AG08395 (cell line): Measurements from ENCODE around the gene TOMT.

Experiments used
- DNase-seq: peaks from one replicate; pipeline ENCODE4 v3.0.0; 2012; ENCODE audit warnings: mixed read lengths, low spot score

Gene TOMT

DNA sequence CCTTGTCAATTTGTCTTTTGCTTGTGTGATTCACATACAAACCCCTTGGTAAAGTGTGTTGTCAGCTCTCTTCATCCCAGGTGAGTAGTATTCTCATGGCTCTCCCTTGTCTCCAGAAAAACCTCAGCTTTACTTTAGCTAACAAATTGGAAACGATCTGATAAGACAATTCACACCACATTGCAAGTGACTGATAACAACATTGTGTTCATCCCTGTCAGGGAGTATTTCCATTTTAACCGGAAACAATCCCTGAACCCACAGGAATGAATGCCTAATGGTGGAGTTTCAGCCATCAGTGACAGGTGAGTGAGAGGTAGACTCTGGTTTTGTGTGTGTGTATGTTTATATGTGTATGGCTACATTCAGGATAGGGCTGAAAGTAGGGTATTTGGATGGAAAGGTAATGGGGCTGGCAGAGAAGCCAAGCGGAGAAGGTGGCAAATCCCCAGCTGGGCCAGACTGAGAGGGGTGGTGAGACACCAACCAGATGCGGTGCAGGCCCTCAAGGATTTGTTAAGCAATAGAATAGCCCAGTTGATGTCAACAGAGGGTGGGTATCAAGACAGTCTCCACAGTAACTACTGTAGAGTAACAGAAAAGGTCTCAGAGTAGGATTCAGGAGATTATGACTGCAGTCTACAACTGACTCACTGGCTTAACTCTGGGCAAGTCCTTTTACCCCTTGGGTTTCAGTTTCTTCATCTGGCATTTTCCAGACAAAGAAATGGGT lies 17.5 kb upstream of the TOMT start:
- no peak for DNase-seq

DNA sequence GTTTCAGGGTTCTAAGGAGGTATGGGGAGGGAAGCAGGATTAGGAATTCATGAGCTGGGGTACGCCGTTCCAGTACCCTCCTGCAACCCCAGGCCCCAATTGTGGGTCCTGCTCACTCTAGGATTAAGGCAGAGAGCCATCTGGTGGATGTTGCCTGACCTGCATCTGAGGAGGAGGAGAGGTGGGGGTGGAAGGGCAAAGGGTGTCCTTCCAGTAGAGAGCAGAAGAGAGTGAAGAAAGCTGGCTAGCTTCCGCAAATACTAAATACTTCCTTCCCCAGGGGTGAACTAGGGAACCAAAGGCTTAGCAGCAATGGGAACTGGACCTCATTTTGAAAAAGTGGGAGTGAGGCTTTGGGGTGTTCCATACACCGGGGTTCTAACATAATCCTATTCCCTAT lies 14.4 kb upstream of the TOMT start:
- DNase-seq: peak; percentile 86

DNA sequence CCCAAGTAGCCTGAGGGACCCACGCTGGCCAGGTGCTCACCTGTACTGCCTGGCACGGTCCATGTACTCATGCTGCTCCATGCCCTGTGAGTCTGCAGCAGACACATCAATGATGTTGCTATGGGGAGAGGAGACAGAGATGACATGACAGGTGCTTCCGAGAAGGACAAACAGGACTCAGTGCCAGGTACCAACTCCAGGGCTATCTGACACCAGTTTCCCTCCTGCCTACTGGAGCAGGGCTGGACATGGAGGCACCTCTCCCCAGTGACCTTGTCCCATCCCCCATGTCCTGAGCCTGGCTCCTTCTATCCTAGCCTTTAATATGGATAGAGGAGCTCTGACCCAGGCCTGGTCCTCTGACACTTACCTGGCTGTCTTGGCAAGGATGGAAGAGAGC lies 7.0 kb upstream of the TOMT start:
- no peak for DNase-seq

DNA sequence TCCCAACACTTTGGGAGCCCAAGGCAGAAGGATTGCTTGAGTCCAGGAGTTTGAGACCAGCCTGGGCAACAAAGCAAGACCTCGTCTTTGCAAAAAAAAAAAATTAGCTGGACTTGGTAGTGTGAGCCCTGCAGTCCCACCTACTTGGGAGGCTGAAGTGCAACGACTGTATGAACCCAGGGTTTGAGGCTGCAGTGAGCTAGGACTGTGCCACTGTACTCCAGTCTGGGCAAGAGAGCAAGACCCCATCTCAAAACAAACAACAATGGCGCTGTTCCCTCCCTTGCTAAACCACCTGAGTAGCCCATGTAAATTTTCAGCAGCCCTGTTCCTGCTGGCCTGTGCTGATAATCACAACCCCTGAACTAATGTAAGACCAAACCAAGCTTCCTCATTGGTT lies 5.7 kb upstream of the TOMT start:
- DNase-seq: no peak

DNA sequence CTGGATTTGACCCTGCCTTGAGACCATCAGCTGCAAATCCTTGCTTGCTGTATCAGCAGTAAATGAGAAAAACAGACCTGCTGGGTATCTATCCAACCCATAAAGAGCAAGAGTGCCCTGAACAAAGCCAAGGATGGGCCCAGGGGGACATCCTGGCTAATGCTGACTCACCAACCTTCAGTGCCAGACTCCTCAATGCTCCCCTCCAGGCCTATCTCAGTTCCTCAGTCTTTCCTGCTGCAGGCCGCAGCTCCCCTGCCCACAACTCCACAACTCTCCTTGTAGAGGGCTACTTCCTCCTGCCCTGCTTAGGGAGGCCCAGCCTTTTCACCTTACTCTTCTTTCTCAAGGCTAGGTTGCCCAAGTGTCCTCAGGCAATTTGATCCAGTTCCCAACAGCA lies 5.3 kb upstream of the TOMT start:
- no peak for DNase-seq

DNA sequence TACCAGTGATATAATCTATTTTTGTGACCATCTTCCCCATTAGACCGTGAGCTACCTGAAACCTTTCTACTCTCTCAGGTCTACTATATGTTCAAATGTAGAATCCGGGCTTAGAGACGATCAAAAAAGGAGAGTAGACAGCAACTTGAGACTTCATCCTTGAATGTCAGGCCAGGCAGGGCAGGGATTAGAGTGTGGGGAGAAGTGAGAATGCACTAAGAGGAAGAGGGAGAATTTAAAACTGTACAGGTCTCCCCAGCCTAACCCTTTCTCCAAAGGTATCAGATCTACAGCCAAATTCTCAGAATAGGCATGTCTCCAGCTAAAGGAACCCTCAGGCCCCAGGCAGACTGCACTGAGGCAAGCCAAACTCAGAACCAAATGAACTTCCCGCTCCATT lies 3.6 kb upstream of the TOMT start:
- no peak for DNase-seq

DNA sequence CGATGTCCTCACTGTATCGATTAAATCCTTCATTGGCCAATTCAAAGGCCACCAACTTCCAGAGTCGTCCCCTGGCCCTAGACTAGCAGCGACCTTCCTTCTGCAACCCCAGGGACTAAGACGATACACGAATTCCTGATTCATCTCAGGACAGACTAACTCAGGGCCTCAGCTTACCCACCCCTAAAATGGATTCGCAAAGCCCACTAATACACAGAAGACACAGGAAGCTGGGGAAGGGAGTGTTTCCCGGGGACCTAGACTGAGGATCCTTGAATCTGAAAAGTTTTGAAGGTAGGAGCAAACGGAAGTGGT lies 3.1 kb upstream of the TOMT start:
- DNase-seq: no peak

DNA sequence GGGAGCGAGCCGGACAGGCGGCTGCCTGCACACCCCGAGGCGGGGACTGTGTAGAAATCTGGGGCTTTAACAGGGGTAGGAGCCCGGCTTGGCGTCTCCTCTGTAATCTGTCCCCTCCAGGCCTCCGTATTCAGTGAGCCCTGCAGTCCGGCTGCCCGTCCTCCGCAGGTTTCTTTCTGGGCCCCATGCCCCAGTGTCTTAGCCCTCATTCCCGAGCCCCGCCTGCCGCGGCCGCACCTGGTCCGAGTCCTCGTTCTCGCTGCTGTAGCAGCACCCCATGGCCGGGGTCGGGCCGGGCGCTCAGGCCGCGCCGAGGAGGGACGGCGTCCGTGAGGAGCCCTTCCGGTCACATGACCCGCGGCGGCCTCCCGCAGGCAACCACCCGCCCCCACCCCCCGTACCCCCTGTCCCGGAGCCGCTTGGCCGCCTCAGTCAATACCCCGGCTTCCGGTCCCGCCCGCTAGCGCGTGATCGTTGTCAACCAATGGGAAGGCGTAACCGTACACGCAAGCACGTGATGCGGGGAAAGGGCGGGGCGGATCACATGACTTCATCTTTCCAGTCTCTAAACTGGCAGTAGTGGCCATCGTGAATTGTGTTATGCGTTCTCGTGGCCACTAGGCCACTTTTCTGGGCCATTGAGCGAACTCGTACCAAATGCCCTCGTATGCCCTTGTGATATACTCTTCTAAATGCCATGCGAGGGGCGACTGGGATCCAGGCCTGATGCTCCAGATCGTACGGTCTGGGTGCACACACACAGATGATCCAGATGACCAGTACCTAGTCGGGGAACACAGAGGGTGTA lies 2.6 kb upstream of the TOMT start, which contains the start of gene LAMTOR1:
Gene LAMTOR1 (minus strand): TSS at position 352 of the 808 bp plus-strand sequence. CDS start 73 bp downstream, at position 279.
- DNase-seq: peak; percentile 97

DNA sequence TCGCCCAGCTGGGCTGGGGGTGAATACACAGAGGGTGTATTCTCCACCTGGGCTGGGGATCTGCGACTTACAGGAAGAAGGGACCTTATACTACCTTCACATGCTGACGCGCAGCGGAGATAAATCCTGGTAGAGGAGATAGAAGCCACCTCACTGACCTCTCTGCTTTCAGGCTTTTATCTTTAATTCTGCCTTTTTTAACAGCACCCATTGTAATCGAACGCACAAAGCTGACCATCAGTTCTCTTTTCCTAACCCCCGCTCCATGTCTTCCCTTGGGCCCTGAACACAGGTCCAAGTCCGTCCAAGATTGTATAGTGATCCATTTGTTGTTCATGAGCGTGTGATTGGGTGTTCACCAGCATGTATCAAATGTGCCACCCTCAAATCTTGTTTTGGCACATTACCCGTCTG lies 2.0 kb upstream of the TOMT start:
- DNase-seq: no peak

DNA sequence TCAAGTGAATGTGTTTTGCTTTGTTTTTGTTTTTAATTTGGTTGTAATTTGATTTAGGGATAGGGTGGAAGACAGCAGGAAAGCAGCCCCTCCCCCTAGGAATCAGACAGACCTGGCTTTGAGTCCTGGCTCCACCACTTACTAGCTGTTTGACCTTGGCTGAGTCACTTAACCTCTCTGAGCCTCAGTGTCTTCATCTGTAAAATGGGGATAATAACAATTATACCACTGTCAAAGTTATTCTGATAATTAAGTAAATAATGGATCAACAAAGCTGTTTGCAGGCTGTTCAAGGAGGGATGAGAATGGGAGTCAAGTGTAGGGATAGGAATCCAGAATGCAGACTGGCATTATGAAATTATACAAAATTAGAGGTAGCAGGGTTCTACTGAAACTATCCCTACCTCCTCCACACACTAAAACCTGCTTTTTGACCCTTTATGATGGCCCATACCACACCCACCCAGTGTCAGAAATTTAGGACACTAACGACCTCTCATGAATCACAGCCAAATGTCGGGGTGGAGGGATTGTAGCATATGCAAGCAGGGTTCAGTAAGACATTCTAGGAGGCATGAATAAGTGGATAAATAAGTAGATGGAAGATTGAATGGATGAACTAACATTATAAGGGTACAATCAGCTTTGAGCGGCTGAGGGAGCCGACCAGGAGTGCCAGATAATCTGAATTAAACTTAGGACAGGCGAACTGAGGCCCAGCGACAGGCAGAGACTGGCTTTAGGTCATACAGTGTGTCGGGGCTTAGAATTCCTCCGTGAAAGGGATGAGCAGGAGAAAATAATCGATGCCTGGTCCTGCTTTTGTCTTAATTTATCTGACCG lies 5.8 kb downstream of the TOMT start:
- no peak for DNase-seq

DNA sequence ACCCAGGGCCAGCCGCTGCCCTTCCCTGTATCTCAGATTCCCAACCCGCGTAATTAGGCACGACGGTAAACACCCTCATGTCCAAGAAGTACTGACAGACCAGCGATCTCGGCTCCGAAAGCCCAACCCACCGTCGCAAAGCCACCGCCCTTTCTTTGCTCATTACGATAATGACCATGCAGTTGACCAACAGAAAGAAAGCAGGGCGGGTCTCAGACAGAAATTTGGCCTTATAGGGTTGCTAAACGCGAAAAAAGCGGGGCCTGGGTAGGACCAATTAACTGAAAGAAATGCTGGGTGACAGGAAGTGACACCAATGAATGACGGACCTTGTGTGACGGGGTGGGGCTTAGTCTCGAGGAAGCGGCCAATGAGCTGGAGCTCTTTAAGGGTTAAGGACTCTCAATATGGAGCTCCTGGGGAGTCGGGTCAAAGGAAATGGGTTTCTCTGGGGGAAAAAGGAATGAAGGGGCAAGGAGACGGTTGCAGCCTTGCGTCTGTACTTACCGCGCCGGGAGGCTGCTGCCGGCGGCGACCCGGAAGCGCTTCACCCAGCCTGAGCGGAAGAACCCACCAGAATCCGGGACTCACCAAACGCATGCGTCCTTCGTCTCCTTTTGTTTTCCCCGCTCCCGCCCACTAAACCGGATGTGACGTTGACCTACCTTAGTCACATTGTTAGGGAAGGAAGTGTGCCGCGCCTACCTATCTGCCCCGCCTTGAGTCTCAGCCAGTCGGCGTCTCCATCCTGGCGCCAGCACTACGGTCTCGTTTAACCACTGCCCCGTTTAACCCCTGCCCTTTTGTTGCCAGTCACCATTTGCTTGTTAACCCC lies 6.6 kb downstream of the TOMT start, which contains the start of gene ANAPC15:
Gene ANAPC15 (minus strand): TSS at position 553 of the 835 bp plus-strand sequence. CDS start 1,419 bp downstream, outside the sequence.
- peak; percentile 95 for DNase-seq

DNA sequence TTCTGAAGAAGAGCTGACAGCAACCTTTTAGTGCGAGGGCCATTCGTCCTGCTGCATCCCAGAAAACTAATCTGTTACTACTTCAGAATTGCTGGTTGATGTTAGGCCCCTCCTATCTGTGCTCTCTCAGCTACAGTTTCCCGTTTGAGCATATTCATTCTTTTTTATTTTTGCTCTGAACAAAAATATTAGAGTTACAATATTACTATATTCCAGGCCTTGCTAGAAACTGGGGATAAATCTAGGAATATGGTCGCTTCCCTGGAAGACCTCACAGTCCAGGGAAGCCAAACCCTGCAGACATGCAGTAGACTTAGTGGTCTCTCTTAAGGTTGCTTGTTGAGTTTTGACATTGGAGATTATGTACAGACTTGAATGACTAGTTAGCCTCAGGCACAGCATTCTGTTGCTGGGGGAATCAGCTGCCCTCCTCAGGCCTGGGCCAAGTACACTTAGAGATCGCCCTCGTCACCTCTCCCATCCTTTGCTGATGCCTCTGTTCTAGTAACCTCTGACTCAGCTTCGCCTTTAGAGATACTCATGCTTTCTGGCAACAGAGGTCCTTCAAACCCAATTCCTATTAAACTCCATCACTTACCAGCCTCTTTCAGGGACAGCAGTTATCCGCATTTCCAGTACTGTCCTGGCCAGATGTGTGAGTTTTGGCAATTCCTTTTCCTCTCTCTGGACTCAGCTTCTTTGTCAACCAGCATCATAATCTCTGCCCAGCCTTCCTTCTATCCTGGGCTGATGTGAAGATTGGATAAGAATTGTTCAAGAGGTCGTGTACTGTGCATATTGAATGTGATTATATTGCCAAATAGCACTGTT lies 7.5 kb downstream of the TOMT start:
- DNase-seq: peak; percentile 57

DNA sequence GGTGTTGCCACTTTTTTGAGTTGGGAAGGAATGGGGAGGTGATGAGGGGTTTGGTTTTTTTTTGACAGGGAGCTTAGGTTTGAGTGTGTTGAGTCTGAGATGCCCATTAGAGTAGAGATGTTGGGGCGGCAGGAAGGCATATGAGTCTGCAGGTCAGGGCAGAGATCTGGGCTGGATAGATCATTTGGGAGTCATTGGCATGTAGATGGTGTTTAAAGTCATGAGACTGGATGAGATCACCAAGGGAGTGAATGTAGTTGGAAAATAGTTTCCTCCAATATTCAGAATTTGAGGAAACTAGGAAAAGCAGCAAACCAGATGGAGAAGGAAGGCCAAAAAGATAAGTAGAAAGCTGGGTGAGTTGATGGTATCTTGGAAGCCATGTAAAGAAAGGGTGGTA lies 8.8 kb downstream of the TOMT start:
- no peak for DNase-seq

DNA sequence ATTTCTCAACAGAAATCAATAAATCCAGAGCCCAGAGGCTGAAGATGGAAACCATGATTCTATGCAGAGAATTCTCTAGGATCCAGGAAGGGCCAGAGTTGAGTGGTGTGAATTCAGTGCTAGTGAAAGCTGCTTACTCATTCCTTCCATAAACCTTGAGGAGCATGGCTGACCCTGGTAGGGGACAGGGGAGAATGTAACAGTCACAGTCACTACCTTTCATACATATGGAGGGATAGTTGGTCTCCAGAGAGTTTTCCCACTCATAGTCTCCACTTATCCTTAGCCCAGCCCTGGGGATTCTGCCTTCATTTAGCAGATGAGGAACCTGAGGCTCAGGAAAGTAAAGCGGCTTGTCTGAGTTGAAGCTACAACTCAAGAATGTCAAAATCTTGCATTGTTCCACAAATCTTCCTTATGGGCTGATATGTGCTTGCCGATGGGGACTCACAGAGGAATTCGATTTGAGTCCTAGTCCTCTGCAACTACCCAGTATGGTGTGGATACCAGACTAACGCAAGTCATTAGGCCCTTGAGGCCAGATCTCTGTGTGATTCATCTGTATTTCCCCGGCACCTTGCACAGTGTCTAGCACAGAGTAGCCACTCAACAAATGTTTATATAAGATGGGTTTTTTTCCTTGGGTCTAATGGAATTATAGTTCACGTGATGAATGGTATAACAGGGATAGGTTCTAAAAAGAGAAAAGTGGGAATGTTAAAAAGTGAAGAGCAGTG lies 10.5 kb downstream of the TOMT start:
- DNase-seq: no peak

DNA sequence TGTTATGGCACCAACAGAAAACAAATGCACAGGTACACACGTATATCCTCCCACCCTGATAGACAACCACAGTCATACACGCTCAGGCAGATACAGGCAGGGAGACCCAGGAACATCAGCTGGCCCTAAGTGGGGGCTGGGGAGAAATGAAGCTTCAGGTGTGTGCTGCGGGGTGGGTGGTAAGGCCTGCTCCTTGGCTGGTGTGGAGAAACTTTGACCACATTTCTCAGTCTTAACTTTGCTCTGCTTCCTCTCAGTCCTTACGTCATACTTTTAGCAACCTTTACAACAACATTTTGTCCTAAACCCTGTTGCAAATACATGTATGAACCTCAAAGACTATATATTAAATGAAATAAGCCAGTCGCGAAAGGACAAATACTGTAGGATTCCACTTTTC lies 13.5 kb downstream of the TOMT start:
- DNase-seq: no peak

DNA sequence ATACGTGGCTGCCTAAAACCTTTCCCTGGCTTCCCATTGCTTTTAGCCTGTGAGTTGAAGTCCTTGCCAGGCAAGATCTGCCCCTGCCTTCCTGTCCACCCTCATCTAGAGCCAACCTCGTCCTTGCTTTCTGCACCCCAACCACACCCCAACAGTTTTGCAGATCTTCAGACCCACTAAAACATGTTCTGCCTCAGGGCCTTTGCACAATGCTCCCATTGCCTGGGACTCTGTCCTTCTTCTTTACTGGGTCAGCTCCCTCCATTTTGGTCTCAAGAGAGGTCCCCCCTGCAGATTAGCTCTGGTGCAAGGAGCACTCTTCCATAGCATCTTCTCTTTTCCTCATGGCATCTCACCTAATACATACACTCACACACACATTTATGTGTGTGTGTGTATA lies 15.2 kb downstream of the TOMT start:
- DNase-seq: no peak

DNA sequence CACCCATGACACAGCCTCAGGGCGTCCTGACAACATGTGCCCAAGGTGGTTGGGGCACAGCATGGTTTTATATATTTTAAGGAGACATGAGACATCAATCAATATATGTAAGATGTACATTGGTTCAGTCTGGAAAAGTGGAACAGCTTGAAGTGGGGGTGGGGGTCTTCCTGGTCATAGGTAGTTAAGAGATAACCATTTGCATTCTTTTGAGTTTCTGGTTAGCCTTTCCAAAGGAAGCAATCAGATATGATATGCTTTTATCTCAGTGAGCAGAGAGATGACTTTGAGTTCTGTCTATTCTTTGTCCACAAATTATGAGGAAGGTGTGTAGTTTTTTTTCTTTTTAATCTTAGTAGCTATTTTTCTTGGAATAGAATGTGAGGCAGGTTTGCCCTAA lies 16.9 kb downstream of the TOMT start:
- DNase-seq: no peak

DNA sequence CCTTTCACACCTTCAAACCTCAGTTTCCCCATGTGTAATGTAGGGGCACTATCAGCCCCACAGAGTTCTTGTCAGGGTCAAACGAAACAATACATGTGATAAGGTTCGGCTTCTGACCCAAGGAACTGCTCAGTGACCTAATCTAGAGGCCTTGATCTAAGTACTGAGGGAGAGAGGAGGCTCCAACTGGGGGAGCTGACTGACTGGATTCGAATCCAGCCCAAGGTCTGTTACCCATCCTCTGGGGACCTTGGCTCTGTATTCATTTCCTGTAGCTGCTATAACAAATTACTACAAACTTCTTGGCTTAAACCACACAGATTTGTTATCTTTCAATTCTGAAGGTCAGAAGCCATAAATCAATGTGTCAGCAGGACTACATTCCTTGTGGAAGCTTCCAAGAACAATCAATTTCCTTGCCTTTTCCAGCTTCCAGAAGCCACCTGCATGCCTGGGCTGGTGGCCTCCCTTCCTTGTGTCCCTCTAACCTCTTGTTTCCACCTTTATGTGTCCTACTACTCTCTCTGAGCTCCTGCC lies 17.5 kb downstream of the TOMT start:
- DNase-seq: no peak

DNA sequence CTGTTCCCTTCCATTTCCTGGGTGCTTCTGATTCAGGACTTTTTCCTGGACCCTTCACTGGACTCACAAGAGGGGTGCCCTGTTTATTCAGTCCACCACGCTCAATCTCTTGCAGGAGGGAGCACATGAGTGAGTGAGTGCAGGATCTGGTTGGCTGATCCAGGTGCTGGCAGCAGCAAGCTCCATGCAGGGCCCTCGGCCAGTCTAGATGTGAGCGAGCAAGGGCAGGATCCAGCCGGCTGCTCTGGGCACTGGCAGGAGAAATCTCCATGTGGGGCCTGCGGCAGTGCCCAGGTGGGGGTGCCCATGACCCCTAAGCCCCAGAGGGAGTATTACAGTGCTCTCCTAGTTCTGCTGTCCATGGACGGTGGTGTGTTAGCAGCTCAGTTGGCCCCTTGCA lies 18.3 kb downstream of the TOMT start:
- DNase-seq: no peak

DNA sequence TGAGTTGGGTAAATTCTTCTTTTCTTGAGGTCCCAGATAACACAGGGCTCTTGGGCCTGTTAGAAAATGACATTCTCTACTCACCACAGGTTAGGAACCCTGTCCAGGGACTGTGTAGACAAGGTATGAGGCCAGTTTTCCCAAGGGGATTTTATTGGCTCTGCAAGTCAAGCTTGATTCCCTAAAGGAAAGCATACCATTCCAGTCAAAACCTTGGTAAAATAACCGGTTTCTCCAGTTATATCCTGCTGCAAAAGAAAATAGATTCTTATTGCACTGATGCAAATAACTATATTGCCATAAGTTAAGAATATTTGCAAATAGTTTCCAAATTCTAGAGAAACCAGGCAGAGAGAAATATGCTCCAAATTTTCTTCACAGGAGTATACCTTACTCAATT lies 20.2 kb downstream of the TOMT start:
- DNase-seq: no peak
